ENCODE measurements around the gene ZSCAN23.

DNA sequence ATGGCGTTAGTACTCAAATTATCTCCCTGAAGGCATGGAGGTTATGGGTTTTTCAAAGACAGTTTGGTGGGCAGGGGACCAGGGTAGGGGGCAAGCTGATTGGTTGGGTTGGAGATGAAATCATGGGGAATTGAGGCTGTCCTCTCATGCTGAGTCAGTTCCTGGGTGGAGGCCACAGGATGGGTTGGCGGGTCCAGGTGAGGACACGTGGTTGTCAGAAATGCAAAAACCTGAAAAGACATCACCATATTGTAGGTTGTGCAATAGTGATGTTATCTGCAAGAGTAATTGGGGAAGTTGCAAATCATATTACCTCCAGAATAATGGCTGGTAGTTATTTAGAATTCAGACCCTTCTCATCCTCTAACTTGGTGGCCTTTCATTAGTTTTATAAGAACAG, 42.2 kb upstream of the ZSCAN23 start:
- TF ChIP-seq CTCF (IDR thresholded peaks at IDR 0.05) (no peak), POLR2A (IDR thresholded peaks at IDR 0.05) (no peak)

Measured in body of pancreas (tissue), 4 donors.